ENCODE data around the gene NDN.
A peak's percentile ranks its signal among the peaks of the same experiment; 100 is the strongest.
"Not testable (repeated sequence)": the region's sequence is repeated elsewhere in the genome, so short reads cannot be mapped to it uniquely, and the experiment has no call there.

NDN gene, protein sequence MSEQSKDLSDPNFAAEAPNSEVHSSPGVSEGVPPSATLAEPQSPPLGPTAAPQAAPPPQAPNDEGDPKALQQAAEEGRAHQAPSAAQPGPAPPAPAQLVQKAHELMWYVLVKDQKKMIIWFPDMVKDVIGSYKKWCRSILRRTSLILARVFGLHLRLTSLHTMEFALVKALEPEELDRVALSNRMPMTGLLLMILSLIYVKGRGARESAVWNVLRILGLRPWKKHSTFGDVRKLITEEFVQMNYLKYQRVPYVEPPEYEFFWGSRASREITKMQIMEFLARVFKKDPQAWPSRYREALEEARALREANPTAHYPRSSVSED

DNA sequence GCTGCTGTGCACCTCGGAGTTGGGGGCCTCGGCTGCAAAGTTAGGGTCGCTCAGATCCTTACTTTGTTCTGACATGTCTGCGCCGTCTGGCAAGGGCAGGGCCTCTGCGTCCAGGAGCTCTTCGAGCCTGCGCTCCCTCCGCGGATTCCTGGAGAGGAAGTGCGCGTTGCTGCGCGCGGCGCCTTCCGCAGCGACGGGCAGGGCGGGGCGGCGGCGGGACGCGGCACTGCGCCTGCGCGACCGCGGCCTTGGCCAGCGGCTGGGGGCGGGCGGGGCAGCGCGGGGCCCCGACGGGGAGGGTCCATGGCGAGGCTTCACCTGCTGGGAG, at the start of gene NDN:
Gene NDN, minus strand, starts transcription at position 163 of the 328 bp plus-strand sequence. Its CDS starts 88 bp downstream, at position 75.
- peak in 1 of 2 experiments; percentile 46 for DNase-seq

DNA sequence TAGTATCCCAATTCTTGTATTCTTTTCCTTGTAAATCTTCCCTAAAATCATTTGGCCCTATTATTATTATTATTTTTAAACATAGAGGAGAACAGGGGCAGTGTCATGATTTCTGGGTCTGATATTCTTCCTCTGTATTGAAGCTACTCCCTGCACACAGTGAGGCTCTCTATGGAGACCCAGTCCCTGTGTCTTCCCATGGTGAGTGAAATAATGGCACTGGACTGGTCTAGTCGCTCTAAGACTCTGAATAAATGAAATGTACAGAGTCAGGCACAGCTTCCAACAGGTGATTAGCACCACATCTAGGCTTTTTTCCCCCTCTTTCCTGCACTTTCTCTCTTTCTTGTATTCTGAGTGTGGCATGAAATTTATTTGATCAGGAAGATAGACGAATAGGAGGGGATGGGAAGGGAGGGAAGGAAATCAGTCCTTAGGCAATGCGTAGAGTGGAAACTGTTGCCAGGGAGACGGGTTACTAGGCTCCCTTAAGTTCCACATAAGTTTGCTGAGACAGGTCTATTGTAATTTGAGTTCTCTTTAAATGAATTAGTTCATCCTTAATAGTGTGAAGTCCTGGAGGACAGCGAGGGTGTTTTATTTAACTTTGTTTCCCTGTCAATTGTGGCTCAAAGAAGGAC, 49.0 kb upstream of the NDN start:
- no peak for DNase-seq

DNA sequence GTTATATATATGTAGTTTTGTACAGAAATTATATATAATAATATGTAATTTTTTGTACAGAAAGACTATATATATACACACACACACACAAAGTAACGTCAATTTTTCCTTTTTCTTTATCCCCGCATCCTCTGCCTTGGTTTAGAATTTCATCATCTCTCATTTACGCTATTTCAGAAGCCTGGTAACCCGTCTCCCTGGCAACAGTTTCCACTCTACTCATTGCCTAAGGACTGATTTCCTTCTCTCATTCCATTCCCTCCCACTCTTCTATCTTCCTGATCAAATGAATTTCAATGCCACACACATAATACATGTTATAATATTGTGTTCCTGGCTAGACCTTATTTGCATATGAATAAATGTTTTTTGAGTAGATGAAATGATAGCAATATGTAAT, 47.8 kb upstream of the NDN start:
- no peak for DNase-seq

DNA sequence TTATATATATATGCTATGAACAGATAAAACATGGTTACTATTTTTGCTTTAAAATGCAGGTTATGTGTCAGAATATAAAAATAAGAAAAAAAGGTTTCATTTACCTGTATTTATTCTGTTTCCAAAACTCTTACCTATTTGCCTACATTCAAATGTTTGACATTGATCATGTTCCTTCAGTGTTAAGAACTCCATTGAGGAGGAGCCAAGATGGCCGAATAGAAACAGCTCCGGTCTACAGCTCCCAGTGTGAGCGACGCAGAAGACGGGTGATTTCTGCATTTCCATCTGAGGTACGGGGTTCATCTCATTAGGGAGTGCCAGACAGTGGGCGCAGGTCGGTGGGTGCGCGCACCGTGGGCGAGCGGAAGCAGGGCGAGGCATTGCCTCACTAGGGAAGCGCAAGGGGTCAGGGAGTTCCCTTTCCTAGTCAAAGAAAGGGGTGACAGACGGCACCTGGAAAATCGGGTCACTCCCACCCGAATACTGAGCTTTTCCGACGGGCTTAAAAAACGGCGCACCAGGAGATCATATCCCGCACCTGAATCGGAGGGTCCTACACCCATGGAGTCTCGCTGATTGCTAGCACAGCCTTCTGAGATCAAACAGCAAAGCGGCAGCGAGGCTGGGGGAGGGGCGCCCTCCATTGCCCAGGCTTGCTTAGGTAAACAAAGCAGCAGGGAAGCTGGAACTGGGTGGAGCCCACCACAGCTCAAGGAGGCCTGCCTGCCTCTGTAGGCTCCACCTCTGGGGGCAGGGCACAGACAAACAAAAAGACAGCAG, 27.0 kb upstream of the NDN start:
- DNase-seq, result not testable (repeated sequence)

DNA sequence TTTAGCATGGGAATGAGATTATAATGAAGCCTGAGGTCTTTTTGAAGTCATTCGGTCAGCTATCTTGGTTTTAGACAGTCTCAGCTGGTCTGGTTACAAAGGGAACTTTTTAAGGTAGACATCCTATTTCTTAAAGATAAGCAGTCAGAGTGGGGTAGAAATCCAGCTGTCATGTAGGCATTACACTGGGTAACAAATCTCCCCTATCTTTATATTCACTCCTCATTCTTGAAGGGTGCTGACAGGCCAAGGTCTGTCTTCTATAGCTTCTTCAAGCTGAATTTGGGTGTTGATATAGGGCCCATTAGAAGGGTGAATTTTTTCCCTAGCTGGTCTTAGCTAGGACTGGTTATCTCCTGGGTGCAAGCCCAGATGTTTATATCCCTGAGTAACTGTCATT, 21.2 kb upstream of the NDN start:
- no peak for DNase-seq

DNA sequence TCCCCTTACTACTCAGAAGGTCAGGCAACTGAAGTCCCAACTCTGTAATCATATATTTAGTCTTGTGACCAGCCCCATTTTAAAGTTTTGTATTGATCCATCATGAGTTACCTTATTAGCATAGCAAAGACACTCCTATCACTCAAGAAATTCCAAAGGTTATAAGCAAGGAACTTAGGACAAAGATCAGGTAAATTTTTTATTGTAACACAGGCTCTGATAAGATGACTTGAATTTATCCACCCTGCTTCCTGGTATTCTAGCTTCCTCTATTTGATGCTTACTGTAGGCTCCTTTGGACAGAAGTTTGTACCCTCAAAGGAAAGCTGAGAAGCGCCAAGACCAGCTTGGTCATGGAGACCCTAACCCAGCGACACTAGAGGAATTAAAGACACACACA, 8.2 kb upstream of the NDN start:
- DNase-seq, result no peak

DNA sequence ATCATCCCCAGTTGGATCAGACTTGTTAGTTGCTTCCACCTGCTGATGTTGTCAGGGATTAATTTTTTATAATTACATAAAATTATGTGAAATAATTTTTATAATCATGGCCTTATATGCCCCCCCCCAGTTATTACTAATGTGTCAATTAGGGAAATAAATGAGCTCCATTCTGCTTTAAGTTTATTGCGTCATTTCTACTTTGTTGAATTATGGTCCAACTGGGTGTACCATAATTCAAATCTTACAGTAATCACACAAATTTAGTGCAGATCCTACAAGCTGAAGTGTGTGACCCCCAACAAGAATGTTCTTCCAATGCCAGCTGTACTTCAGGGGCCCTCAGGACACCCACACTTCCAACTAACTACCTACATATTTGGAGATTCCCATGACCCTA, 7.5 kb upstream of the NDN start:
- DNase-seq, result no peak

DNA sequence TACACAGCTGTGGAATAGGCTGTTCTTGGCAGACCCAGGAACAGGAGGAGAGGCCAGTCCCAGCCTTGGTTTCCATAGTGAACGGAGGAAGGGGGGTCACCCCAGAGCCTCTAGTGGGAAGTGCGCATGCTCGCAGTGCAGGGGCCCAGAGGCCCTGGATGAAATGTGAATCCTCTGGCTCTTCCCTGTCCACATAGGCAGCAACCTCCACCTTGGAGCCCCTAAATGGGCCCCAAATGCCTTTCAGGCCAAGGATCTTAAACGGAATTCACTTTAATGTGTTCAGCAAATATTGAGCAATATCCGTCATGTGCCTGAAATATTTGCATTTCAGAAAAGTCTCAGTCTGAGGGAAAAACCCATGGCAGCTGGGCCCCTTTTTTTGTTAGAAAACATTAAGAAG, 3.3 kb upstream of the NDN start:
- no peak for DNase-seq

DNA sequence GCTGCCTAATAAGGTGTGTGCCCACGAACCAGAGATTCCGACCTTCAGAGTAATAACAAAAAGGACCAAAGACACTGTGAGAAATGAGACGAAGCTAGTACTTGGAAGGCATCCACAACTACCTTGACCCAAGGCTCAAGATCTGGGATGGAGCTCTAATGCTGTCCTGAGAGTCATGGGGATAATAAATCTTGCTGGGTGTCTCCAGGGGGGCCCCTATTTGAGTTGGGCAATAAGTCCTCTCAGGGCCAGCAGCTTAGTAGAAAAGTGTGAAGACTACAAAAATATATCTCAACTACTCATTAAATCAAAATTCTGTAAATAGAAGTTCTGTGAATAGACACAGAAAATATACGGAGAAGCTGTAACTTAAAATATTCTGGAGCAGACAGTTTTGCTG, 2.9 kb upstream of the NDN start:
- no peak for DNase-seq

DNA sequence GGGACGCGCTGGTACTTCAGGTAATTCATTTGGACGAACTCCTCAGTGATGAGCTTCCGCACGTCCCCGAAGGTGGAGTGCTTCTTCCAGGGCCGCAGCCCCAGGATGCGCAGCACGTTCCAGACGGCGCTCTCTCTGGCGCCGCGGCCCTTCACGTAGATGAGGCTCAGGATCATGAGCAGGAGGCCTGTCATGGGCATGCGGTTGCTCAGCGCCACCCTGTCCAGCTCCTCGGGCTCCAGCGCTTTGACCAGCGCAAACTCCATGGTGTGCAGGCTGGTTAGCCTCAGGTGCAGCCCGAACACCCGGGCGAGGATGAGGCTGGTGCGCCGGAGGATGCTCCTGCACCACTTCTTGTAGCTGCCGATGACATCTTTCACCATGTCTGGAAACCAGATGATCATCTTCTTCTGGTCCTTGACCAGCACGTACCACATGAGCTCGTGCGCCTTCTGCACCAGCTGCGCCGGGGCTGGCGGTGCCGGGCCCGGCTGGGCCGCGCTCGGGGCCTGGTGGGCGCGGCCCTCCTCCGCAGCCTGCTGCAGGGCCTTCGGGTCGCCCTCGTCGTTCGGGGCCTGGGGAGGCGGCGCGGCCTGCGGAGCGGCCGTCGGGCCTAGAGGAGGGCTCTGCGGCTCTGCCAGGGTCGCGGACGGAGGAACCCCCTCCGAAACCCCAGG, 501 bp downstream of the NDN start:
- no peak for DNase-seq

DNA sequence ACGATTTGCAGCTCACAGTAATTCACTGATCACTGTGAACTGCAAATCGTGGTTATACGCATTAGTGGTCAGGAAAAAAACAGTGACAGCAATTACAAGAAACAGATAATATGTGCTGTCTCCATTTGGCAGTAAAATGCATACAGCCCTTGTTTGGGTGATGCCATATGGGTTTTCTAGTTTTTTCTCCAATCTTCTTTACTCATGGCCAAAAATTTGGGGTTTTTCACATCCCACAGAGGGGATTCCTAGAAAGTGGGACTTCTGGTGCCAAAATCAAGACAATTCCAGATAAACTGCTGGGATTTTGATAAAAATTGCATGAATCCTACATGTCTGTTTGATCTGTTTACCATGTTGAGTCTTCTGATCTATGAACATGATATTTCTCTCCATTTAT, 15.6 kb downstream of the NDN start:
- no peak for DNase-seq

DNA sequence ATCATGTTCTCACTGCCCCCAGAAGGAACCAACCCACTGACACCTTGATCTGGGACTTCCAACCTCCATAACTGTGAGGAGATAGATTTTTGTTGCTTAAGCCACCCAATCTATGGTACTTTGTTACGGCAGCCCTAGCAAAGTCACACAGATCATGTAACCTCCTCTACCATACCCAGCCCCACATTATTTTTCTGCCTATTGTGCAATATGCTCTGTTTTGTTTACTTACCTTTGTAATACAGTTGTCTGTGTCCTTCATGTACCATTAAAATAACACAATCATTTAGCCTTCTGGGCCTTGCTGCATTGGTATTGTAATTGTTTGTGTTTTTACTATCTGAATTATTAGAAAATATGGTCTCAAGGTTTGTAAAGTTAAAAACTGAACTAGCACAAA, 16.1 kb downstream of the NDN start:
- no peak for DNase-seq

DNA sequence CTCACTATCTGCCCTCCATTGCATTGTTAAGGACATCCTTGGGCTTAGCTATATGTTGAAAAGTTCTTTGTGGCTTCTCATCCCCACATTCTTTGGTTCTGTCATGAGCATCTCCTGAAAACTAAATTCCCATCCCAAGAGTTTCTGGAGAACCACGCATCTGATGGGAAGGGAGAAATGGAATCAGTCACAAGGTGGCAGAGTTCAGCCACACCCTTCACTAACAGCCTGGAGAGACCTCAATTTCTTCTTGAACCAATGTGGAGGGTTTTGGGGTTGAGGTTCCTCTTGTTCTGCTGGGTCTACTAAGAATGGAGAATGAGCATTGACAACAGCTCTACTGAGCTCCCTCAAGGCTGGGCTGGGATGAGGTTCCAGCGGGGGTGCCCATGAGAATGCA, 23.9 kb downstream of the NDN start:
- DNase-seq, result no peak

DNA sequence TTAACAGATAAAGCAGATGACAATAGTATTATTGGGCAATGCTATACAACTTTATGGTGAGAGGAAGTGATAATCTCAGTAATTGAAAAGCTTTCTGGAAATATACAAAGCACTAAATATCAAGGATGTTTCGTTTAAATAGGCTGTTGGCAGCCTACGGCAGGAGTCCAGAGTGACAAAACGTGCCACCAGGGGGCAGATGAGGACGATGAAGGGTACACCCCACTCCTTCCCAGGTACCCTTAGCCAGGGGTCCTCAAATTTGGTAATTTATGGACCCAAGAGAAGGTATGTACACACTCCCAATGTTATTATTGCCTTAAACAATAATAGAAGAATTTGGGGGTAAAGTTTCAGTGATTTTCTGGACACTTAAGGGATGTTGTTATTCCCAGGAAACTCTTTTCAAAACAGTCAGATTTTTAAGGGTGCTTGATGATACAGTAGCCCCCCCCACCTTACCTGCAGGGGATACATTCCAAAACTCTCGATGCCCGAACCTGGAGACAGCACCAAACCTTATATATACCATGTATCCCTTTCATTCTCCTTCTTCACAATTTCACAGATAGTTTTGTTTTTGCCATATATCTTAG, 38.1 kb downstream of the NDN start:
- peak in 1 of 2 experiments; percentile 10 for DNase-seq

DNA sequence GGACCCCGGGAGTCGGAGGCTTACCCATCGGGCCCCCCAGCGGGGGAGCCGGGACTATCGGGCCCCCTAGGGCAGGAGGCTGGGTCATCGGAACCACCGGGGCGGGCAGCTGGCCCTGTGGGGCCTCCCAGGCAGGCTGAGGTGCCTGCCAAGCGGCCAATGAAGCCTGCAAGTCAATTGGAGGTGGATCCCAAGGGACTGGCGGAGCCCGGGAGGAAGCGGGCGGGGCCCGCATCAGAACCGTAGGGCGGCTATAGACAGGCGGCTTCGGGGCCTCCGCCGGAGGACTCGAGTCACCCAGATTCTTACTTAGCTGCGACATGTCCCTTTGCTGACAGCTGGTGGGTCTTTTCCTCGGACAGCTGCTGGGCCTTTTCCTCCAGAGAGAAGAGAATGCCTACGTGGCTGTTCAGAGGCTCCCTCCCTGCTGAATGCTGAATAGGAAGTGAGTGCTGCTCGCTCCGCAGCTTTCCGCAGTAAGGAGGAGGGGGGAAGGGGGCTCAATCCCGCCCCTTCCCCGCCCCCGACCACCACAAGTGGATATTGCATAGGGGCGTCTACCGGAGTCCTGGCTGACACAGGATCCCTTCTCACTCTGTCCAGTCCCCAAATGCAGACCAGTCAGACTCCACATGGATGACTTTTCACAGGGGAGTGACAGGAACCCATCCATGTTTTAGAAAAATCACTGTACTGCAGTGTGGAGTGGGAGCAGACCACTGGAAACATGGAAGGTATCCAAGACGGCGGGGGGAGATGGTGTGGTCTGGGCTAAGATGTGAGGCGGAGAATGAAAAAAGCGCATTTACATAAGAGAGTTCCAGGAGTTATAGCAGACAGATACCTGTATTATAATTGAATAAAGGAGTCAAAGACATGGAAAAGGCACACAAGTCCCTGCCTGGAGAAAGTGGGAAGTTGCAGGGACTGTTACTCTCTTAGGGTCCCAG, 39.4 kb downstream of the NDN start, which contains the start of gene MAGEL2:
Gene MAGEL2, minus strand, starts transcription at position 447 of the 950 bp plus-strand sequence. Its CDS starts 125 bp downstream, at position 322.
- peak in 1 of 2 experiments; percentile 15 for DNase-seq

DNA sequence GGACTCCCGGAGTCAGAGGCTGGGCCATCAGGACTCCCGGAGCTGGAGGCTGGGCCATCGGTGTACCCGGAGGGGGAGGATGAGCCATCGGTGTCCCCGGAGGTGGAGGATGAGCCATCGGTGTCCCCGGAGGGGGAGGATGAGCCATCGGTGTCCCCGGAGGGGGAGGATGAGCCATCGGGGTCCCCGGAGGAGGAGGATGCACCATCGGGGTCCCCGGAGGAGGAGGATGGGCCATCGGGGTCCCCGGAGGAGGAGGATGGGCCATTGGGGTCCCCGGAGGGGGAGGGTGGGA, 40.2 kb downstream of the NDN start:
- DNase-seq, result no peak

DNA sequence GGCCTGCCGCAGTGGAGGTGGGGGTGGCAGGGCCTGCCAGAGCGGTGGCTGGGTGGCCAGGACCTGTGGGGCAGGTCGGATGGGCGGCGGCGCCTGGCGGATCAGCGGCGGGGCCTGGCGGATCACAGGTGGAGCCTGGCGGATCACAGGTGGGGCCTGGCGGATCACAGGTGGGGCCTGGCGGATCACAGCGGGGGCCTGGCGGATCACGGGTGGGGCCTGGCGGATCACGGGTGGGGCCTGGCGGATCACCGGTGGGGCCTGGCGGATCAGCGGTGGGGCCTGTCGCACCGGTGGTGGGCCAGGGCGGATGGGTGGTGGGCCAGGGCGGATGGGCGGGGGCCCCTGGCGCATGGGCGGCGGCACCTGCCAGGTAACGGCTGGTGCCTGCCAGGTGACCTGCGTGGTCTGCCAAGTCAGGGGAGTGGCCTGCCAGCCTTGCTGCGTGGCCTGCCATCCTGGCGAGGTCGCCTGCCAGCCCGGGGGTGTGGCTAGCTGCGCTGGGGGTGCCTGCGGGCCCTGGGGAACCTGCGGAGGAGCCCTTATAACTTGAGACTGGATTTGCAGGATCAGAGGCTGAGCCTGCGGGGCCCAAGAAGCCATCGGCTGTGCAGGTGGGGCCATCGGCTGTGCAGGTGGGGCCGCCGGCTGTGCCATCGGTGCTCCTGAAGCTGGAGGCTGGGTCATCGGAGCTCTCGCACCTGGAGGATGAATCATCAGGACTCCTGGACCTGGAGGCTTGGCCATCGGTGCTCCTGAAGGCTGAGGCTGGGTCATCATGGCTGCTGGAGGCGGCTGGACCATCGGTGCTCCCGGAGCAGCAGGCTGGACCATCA, 40.7 kb downstream of the NDN start:
- DNase-seq, result no peak

DNA sequence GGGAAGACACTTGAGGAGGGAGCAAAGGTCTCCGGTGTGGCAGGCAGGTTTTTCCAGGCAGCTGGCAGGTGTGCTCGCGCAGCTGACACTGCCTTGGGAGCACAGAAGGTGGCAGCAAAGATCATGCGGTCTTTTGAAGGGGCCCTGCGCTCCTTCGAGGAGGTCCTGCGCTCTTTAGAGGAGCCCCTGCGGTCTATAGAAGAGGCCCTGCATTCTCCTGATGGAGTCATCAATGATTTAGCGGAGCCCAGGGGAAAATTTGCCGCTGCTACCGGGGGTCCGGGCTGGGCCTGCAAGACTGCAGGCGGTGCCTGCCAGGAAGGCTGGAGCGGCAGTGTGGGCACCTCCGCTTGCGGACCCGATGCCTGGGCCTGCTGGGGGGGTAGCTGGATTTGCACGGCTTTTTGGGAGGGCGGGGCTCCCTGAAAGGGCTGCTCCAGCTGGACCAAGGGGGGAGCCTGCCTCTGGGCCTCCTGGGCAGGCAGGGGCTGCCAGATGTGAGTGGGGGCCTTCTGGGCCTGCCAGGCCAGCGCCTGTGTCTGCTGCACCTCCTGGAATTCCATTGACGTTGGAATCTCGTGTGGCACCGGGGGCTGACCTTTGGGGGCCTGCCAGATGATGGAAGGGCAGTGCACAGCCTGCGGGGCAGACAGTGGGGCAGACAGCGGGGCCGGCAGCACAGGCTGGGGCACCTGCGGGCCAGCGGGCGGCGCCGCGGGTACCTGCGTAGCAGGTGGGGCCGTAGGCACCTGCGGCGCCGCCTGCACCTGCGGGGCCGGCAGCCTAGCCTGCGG, 41.5 kb downstream of the NDN start:
- no peak for DNase-seq

DNA sequence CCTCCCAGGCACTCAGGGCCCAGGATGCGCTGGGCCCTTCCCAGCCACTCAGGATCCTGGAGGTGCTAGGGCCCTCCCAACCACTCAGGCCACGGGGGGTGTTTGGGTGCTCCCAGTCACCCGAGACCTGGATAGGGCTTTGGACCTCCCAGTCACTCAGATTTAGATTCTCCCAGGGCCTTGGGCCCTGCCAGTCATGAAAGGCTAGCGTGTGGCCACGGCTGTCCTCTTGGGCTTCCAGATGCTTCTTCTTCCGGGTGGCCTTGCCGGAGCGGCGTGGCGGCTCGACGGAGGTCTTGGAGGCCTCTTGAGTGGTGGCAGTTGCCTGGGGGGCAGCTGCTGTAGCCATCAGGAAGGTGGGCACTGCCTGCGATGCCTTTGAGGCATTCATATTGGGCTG, 42.3 kb downstream of the NDN start:
- no peak for DNase-seq

DNA sequence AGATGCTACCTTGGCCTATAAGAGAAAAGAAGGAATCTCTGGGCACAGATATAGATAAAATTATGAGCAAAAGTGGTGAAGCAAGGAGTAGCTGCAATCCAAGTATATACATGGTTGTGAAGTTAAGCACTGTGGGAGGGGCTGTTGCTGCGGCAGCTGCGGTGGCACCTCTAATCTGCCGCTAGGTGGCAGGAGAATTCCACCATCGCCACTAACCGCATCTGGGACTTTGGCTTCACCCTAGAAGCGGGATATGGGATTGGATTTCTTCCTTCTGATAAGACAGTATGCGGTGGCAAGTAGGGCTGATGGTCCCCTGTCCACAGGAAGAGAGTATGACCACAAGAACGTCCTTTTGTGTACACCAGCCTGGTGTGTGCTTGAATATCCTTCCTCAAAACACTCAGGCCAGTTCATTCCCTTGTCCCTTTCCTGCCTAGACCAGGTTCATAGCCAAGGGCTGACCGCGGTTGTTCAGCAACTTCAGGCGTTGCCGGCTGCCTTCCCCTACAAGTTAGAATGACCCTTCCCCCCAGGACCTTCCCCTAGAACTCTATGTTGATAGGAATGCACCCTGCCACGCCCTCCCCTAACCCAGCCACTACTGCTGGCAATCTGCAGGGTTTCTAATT, 44.6 kb downstream of the NDN start:
- DNase-seq, result peak; percentile 60 to 63

Measured in NCI-H2081 (cell line).